GM19043 (cell line): Measurements from ENCODE around the gene COMMD1.

ENCODE experiments used
- ATAC-seq: cut with Tn5 transposase; IDR thresholded peaks from one replicate; pipeline ENCODE4 v1.9.1; 2021; ENCODE audit warnings: low read depth; ENCODE audit not compliant: unreplicated experiment

The COMMD1 gene

DNA sequence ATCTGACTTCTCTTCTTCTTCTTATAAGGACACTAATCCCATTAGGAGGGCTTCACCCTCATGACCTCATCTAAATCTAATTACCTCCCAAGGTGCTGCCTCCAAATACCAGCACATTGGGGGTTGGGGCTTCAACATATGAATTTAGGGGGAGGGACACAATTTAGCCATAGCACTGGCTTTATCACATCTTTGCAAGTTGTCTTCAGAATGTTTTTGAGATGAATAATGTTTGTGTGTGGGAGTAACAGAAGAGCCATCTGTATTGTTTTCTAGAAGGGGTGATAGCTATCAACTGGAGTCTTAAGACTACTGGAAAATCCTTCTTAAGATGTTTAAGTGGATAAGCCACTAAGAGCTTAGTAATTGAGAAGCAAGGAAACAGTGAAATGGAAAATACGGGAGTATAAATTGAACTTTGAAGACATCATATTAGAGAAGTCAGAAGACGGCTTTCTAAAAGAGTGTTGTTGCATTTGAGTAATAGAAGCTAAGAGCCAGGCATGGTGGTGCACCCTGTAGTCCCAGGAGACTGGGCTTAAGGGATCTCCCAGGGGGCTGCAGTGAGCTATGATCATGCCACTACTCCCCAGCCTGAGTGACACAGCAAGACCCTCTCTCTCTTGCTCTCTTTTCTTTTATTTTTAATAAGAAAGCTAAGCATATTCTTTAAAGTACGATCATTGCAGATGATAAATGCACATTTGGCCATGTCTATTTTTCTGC, 257.8 kb downstream of the COMMD1 start:
- no peak for ATAC-seq

DNA sequence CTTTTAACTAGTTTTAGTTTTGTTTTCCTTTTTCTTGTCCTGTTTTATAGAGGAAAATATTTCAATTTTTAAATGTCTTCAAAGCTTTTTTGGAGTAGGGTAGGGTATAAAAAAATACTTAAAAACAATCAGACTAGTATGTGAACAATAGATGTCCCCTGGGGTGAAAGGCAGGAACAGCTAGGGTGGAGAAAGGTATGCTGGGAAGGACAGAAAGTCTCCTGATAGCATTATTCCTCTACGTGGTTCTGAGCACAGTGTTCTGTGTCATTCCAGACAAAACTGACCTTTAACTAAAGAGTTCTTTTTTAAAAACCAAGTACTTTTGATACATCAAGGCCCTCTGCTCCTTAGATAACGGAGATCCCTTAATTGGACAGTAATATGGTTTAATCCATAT, 258.4 kb downstream of the COMMD1 start:
- no peak for ATAC-seq

DNA sequence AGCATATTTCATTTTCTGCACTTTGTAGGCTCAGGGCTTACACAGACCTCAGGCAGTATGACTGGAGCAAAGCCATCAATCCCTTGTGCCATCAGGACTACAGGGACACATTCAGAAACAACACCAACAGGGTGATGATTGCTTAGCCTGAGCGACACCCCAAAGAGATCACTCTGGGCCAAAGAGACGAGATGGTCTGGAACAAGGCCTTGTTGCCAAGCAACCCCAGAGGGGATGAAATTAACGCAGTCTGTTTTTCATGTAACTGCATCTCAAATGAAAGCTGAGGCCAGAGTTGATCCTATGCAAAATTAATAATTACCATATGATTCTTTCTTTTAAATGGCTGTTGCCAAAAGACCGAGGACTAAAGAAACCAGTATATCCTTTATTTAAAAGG, 270.3 kb downstream of the COMMD1 start:
- ATAC-seq, result no peak

DNA sequence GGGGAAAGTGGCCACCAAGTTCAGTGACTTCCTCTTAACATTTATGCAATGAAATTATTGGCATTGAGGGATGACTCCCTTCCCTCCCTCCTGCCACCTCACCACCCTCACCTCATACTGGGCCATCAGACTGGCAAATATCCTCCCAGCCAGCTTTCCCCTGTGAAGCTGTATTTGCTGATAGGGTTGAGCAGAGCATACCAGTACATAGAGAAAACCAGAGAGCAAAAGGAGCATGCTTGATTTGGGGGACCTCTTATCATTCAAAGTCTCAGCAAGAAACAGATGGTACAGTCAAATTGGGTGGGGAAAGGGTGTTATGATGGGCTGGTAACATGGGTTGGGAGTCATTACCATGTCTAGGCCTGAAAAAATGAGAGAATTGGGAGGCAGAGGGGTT, 271.3 kb downstream of the COMMD1 start:
- no peak for ATAC-seq

DNA sequence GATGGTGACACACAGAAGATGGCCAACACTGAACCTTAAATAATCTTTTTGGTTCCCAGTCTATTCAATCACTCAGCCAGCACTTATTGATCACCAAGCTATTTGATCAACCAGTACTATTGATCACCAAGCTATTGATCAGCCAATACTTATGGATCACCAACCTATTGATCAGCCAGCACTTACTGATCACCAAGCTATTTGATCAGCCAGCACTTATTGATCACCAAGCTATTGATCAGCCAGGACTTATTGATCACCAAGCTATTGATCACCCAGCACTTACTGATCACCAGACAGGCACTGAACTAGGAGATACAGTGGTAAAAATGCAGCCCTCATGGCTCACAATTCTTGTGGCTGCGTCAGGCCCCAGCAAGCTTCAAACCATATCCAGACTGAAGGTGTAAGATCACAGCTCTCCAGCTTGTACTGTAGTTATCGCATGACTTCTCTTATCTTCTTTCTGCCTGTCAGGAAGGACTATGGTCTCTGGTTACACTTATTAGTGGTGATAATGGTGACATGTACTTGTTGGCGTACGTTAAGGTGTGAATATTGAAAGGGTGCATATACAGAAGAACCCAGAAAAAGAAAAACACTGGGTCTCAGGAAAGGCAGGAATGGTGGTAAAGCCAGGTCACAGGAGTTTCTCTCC, 272.0 kb downstream of the COMMD1 start:
- no peak for ATAC-seq

DNA sequence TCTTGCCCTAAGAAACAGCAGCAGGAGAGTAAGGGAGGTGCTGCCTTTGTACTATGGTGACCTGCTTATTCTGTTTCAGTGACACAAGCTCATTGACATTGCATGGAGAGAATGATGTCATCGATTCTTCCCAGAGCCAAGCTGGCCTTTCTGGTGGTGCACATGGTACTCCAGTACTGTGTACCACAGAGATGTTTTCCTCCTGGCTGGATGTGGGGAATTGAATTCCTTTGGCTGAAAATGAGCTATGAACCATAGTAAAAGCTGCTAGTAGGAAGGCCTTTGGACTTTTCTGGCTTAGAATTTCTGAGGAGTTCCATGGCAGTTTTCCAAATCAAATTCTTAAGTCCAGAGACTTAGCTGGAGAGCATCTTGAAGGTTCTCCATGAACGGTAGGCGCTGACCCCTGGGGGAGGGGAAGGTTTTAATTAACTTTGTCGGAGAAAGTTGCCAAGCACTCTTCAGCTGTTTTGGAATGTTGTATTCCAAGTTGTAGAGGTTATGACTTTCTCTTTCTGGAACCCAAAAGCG, 273.3 kb downstream of the COMMD1 start:
- ATAC-seq, result no peak

DNA sequence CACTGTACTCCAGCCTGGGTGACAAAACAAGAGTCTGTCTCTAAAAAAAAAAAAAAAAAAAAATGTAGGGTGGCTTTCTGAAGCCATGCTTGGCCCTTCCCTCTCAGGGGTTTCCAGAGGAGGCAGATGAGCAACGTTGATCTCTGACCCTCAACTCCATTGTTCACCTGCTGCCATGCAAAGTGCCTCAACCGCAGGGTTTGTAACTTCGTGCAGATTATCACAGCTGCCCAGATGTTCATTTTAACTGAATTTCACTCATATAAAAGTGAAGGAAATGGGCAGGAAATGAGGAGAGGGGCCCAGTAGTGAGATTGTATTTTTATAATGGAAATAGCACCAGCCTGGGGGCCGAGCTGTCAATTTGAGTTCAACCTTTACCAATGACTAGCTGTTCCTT, 275.5 kb downstream of the COMMD1 start:
- no peak for ATAC-seq

DNA sequence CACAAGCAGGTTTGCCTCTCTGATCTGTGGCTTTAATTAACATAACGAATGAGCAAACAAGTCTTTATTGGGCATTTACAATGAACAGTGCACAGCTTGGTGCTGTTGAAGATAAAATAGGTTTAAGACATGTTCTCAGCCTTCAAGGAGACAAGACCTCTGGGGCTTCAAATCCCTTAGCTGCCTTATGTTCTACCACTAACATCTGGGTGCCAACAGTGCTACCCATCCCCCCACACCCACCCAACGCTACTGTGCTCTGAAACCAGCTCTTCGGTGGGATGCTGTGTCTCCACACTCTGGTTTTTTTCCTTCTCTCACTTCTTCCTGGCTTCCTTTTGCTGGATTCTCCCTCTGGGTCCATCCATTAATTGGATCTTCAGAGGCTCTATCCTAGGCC, 276.4 kb downstream of the COMMD1 start:
- no peak for ATAC-seq

DNA sequence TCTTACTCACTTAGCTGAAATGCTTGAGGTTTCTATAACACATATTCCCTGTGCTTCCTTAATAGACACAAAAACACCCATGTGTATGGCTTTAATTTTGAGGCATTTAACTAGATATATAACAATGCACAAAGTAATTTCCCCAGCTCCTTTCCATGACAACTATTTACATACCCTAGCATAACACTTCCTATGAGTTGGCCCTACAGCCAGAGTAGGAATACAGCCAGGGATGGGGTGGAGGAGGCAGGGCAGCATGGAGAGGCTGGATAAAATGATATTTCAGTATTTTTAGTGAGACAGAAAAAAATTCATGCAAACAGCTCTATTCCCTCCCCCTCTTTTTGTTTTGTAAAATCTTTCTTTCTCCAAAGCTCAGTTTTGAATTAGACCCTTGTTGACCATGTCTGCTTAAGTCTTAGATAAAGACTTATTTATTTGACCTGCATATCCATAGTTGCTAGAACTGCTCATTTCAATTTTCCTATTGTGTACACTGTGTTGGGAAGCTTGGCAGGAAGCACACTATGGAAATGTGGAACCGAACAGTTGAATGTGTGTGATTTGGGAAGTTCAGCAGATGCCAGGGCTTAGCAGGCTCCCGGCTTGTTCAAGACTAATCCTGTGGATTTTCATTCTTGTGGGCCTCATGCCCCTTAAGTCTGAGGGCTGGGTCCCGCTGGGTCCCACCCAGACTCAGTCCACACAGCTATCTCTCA, 279.2 kb downstream of the COMMD1 start:
- no peak for ATAC-seq
